Measurements from ENCODE around the gene GRK3. TPM values are rescaled to one million over a fixed set of nuclear protein-coding genes. Genes with fewer than 3 reads are reported as not detected.
"Not testable (repeated sequence)": the region's sequence is repeated elsewhere in the genome, so short reads cannot be mapped to it uniquely, and the experiment has no call there.

The GRK3 gene
- total RNA-seq, 1 donor from 2014 or later: 6.3 TPM

DNA sequence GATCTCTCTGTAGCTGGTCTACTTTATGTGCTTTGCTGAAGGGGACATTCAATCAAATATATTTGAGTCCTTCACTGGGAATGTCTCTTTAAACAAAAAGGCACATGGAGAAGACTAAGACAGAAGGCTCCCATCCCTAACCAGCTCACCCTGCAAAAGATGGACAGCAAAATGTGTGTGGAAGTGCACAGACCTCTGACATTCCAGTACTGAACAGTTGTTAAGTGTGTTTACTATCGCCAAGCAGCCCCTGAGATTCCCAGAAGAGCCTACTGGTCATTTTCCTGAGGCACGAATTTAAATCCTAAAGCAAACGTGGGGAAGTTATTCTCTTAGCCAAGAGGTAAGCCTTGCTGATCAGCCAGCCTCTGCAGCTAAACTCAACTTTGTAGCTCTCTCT, 50.3 kb downstream of the GRK3 start:
- not testable (repeated sequence) for H3K27me3 ChIP-seq (ENCODE audit: control insufficient read depth in 3 of 3, insufficient read depth in 3 of 3, low read length in 3 of 3); H3K9ac ChIP-seq (ENCODE audit: low read depth in 1 of 3, low read length in 3 of 3)

DNA sequence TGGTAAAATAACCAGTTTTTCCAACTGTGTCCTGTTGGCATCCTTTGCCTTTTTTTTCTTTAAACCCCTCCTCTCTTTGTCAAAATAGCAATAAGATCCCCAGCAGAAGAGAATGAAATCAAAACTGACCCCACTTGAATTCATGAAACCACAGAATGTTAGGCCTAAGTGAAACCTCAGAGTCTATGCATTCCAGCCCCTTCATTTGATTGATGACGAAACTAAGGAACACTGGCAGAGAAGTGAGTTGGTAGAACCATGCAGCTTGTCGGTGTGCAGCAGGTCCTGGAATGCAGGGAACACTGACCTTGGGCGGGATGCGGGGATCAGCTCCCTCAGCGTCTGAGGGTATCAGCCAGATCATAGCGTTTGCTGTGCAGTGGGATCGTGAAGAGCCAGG, 57.5 kb downstream of the GRK3 start:
- Histone ChIP-seq H3K9ac (ENCODE audit: low read depth in 1 of 3, low read length in 3 of 3) (no peak overlapping the region), H3K9me3 (ENCODE audit: control insufficient read depth in 3 of 3, low read length in 3 of 3) (no peaks in the 10 kb centered on the region)

More for the DNA sequence above, 50.3 kb downstream of the GRK3 start:
- H3K9me3 ChIP-seq (ENCODE audit: control insufficient read depth in 3 of 3, low read length in 3 of 3); H3K36me3 ChIP-seq (ENCODE audit: control insufficient read depth in 3 of 3, insufficient read depth in 3 of 3, low read length in 3 of 3); H3K27ac ChIP-seq (ENCODE audit: low read depth, low read length); H3K4me3 ChIP-seq (ENCODE audit: low read length in 3 of 3); H3K4me1 ChIP-seq (ENCODE audit: control insufficient read depth in 3 of 3, insufficient read depth in 3 of 3, low read length in 3 of 3): not testable (repeated sequence)

DNA sequence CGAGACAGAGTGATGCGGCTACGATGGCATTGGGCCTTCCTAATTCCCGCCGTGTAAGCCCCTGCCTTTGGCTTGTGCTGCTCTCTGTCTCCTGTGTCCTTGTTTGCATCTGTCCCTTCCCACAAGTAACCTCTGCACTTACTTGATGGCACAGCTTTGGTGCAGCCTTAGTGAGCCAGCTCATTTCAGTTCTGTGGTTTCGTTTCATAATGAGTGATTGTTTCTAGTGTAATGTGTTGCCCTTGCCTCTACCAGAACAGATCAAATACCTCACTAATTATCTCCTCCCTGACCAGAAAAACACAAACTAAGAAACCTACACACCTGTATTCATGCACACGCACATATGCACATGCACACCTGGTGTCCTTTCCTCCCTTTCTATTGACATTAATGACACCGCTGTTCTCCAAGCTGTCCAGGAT, 58.8 kb downstream of the GRK3 start:
- Histone ChIP-seq H3K27ac (ENCODE audit: low read depth, low read length) (no peak overlapping the region), H3K27me3 (ENCODE audit: control insufficient read depth in 3 of 3, insufficient read depth in 3 of 3, low read length in 3 of 3) (no peaks in the 10 kb centered on the region), H3K9ac (ENCODE audit: low read depth in 1 of 3, low read length in 3 of 3) (no peak overlapping the region), H3K36me3 (ENCODE audit: control insufficient read depth in 3 of 3, insufficient read depth in 3 of 3, low read length in 3 of 3) (no peaks in the 10 kb centered on the region), H3K4me3 (ENCODE audit: low read length in 3 of 3) (no peak overlapping the region), H3K9me3 (ENCODE audit: control insufficient read depth in 3 of 3, low read length in 3 of 3) (no peaks in the 10 kb centered on the region), H3K4me1 (ENCODE audit: control insufficient read depth in 3 of 3, insufficient read depth in 3 of 3, low read length in 3 of 3) (no peaks in the 10 kb centered on the region)

More for the DNA sequence above, 57.5 kb downstream of the GRK3 start:
- H3K27ac ChIP-seq (ENCODE audit: low read depth, low read length): no peak overlapping the region
- H3K4me1 ChIP-seq (ENCODE audit: control insufficient read depth in 3 of 3, insufficient read depth in 3 of 3, low read length in 3 of 3): no peaks in the 10 kb centered on the region
- H3K36me3 ChIP-seq (ENCODE audit: control insufficient read depth in 3 of 3, insufficient read depth in 3 of 3, low read length in 3 of 3): no peaks in the 10 kb centered on the region
- no peak overlapping the region for H3K4me3 ChIP-seq (ENCODE audit: low read length in 3 of 3)
- no peaks in the 10 kb centered on the region for H3K27me3 ChIP-seq (ENCODE audit: control insufficient read depth in 3 of 3, insufficient read depth in 3 of 3, low read length in 3 of 3)

DNA sequence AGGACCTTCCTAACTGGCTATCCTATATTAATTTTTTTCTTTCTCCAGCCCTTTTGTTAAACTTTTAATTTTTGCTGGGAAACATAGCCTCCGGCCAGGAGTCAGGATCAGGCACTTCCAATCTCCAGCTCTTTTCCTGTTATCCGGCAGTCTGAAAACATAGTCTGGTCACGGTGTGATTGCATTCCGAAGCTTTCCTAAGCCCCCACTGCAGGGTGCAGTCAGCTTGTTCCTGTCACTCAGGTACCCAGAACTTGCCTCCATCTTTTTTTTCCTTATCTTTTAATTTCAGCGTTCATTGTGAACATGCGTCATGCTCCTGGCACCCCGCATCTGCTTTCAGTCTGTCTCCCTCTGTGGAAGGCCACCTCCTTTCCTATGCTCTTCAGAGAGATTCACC, 59.4 kb downstream of the GRK3 start:
- Histone ChIP-seq H3K9me3 (ENCODE audit: control insufficient read depth in 3 of 3, low read length in 3 of 3) (no peaks in the 10 kb centered on the region), H3K27ac (ENCODE audit: low read depth, low read length) (no peak overlapping the region), H3K36me3 (ENCODE audit: control insufficient read depth in 3 of 3, insufficient read depth in 3 of 3, low read length in 3 of 3) (no peaks in the 10 kb centered on the region), H3K9ac (ENCODE audit: low read depth in 1 of 3, low read length in 3 of 3) (no peak overlapping the region), H3K4me1 (ENCODE audit: control insufficient read depth in 3 of 3, insufficient read depth in 3 of 3, low read length in 3 of 3) (no peaks in the 10 kb centered on the region), H3K27me3 (ENCODE audit: control insufficient read depth in 3 of 3, insufficient read depth in 3 of 3, low read length in 3 of 3) (no peaks in the 10 kb centered on the region), H3K4me3 (ENCODE audit: low read length in 3 of 3) (no peak overlapping the region)

DNA sequence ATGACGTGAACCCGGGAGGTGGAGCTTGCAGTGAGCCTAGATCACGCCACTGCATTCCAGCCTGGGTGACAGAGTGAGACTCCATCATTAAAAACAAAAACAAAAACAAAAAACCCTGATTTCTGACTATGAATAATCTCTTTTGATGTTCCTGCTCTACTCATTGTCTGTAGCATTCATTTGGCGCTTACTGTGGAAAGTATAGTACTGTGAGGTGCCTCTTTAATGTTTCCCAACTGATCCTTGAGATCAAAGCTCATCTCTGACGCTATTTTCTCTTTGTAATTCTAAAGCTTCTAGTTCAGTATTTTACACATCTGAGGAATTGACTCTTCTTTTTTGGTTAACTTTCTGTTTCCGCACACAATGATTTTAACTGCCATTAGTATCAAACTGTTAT, 60.0 kb downstream of the GRK3 start:
- H3K4me3 ChIP-seq (ENCODE audit: low read length in 3 of 3): no peak overlapping the region
- no peak overlapping the region for H3K9ac ChIP-seq (ENCODE audit: low read depth in 1 of 3, low read length in 3 of 3)
- no peaks in the 10 kb centered on the region for H3K36me3 ChIP-seq (ENCODE audit: control insufficient read depth in 3 of 3, insufficient read depth in 3 of 3, low read length in 3 of 3)
- H3K9me3 ChIP-seq (ENCODE audit: control insufficient read depth in 3 of 3, low read length in 3 of 3): no peaks in the 10 kb centered on the region
- H3K27me3 ChIP-seq (ENCODE audit: control insufficient read depth in 3 of 3, insufficient read depth in 3 of 3, low read length in 3 of 3): no peaks in the 10 kb centered on the region
- H3K27ac ChIP-seq (ENCODE audit: low read depth, low read length): no peak overlapping the region
- no peaks in the 10 kb centered on the region for H3K4me1 ChIP-seq (ENCODE audit: control insufficient read depth in 3 of 3, insufficient read depth in 3 of 3, low read length in 3 of 3)

DNA sequence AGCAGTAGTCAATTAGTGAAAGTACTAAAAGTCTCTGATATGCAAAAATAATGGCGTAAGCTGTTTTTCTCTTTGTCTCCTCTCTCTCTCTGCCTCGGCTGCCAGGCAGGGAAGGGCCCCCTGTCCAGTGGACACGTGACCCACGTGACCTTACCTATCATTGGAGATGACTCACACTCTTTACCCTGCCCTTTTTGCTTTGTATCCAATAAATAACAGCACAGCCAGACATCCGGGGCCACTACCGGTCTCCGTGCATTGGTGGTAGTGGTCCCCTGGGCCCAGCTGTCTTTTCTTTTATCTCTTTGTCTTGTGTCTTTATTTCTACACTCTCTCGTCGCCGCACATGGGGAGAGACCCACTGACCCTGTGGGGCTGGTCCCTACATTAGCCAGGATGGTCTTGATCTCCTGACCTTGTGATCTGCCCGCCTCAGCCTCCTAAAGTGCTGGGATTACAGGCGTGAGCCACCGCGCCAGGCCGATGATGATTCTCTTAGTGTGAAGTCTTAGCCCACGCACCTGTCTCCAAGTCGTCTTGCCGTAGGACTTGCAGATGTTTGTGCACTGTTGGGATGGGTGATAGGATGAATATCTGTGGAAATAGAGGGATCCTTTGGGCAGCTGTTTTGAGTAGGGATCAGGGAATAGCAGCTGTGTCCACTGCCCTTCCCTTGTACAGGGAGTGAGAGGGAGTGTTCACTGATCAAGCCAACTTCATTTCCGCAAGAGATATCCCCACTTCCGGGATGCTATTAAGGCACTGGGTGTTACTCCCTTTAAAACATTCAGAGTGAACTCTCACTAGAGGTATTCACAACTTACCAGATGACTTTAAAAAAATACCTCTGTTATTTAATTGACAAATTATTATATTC, 61.5 kb downstream of the GRK3 start:
- not testable (repeated sequence) for H3K36me3 ChIP-seq (ENCODE audit: control insufficient read depth in 3 of 3, insufficient read depth in 3 of 3, low read length in 3 of 3); H3K9ac ChIP-seq (ENCODE audit: low read depth in 1 of 3, low read length in 3 of 3); H3K4me1 ChIP-seq (ENCODE audit: control insufficient read depth in 3 of 3, insufficient read depth in 3 of 3, low read length in 3 of 3); H3K9me3 ChIP-seq (ENCODE audit: control insufficient read depth in 3 of 3, low read length in 3 of 3); H3K27ac ChIP-seq (ENCODE audit: low read depth, low read length); H3K4me3 ChIP-seq (ENCODE audit: low read length in 3 of 3); H3K27me3 ChIP-seq (ENCODE audit: control insufficient read depth in 3 of 3, insufficient read depth in 3 of 3, low read length in 3 of 3)

DNA sequence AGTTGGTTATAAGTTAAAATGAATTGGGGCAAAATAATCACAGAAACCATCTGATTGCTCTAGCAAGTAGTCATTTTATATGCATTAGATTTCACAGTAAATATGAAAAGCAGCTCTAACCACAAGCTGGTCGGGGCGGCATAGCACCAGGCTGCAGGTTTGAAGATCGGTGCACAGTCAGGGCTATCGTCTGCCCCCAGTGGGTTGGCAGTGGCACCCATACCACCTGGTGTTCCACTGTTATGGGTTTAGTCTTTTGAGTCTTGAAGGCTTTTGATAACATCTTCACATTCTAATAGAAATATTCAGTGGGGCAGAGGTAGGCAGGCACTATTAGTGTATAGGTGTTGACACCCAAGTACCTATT, 62.1 kb downstream of the GRK3 start:
- H3K27me3 ChIP-seq (ENCODE audit: control insufficient read depth in 3 of 3, insufficient read depth in 3 of 3, low read length in 3 of 3): no peaks in the 10 kb centered on the region
- no peak overlapping the region for H3K27ac ChIP-seq (ENCODE audit: low read depth, low read length)
- no peaks in the 10 kb centered on the region for H3K36me3 ChIP-seq (ENCODE audit: control insufficient read depth in 3 of 3, insufficient read depth in 3 of 3, low read length in 3 of 3)
- no peak overlapping the region for H3K9ac ChIP-seq (ENCODE audit: low read depth in 1 of 3, low read length in 3 of 3)
- no peaks in the 10 kb centered on the region for H3K9me3 ChIP-seq (ENCODE audit: control insufficient read depth in 3 of 3, low read length in 3 of 3)
- no peak overlapping the region for H3K4me3 ChIP-seq (ENCODE audit: low read length in 3 of 3)
- no peaks in the 10 kb centered on the region for H3K4me1 ChIP-seq (ENCODE audit: control insufficient read depth in 3 of 3, insufficient read depth in 3 of 3, low read length in 3 of 3)

DNA sequence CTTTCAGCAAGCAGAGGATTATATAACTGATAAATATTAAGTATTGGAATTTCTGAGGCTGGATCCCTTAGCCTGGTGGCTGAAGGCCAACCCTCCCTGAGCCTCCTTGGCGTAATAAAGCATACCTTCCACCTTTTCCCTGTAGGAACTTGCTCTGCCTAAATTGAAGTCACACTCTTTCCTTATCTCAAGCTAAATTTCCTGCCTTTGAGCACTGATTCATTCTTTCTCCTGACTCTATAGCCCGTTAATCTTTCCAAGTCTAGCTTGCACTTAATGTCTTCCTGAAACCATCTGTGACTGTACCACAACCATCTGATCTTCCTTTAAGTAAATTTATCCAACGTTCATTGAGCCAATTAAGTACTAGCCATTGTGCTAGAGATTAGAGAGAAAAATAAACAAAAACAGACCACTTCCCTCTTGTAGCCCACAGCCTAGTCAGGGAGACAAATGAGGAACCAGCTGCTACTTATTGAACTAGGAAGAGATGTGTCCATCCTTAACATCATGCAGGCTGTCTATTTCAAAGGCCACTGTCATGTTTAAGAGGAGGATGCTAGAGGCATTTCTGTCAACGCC, 62.9 kb downstream of the GRK3 start:
- Histone ChIP-seq H3K4me3 (ENCODE audit: low read length in 3 of 3) (no peak overlapping the region), H3K27ac (ENCODE audit: low read depth, low read length) (no peak overlapping the region), H3K27me3 (ENCODE audit: control insufficient read depth in 3 of 3, insufficient read depth in 3 of 3, low read length in 3 of 3) (no peaks in the 10 kb centered on the region), H3K9ac (ENCODE audit: low read depth in 1 of 3, low read length in 3 of 3) (no peak overlapping the region), H3K4me1 (ENCODE audit: control insufficient read depth in 3 of 3, insufficient read depth in 3 of 3, low read length in 3 of 3) (no peaks in the 10 kb centered on the region), H3K9me3 (ENCODE audit: control insufficient read depth in 3 of 3, low read length in 3 of 3) (no peaks in the 10 kb centered on the region), H3K36me3 (ENCODE audit: control insufficient read depth in 3 of 3, insufficient read depth in 3 of 3, low read length in 3 of 3) (no peaks in the 10 kb centered on the region)

DNA sequence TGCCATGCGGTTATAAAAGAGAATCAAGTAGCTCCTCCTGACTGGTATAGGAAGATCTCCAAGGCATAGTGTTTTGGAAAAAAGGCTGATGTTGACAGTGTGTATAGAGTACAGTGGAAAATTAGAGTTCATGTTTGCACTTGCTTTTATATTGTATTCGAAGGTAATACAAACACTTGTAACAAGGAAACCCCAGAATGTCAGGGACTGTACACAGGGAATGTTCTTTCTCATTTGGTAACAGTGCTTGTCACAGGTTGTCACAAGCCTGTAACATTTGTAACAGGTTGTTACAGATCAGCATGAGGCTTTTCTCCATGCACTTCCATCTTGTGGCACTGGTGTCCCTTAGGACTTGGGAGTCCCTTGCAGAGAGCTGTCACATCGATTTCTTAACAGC, 64.0 kb downstream of the GRK3 start:
- Histone ChIP-seq H3K27me3 (ENCODE audit: control insufficient read depth in 3 of 3, insufficient read depth in 3 of 3, low read length in 3 of 3) (no peaks in the 10 kb centered on the region), H3K36me3 (ENCODE audit: control insufficient read depth in 3 of 3, insufficient read depth in 3 of 3, low read length in 3 of 3) (no peaks in the 10 kb centered on the region), H3K9ac (ENCODE audit: low read depth in 1 of 3, low read length in 3 of 3) (no peak overlapping the region), H3K4me1 (ENCODE audit: control insufficient read depth in 3 of 3, insufficient read depth in 3 of 3, low read length in 3 of 3) (no peaks in the 10 kb centered on the region), H3K9me3 (ENCODE audit: control insufficient read depth in 3 of 3, low read length in 3 of 3) (no peaks in the 10 kb centered on the region), H3K4me3 (ENCODE audit: low read length in 3 of 3) (no peak overlapping the region), H3K27ac (ENCODE audit: low read depth, low read length) (no peak overlapping the region)

DNA sequence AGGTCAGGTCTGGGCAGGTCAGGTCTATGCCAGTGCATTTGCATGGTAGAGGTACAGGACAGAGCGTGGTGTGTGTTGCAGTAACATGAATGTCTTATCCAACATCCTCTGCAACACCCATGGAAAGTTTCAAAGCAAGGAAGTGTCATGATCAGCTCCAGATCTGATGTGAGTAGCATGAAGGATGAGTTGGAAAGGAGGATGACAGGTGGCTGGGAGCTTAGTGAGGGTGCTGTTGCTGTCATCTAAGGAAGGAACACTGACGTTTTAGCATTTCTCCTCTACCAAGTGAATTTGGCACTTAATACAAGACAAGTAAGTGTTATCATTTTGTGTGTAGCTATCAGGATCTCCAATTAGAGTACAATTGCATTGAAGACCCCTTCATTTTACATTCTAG, 65.1 kb downstream of the GRK3 start:
- Histone ChIP-seq H3K4me3 (ENCODE audit: low read length in 3 of 3) (no peak overlapping the region), H3K27ac (ENCODE audit: low read depth, low read length) (no peak overlapping the region), H3K4me1 (ENCODE audit: control insufficient read depth in 3 of 3, insufficient read depth in 3 of 3, low read length in 3 of 3) (no peaks in the 10 kb centered on the region), H3K9ac (ENCODE audit: low read depth in 1 of 3, low read length in 3 of 3) (no peak overlapping the region), H3K9me3 (ENCODE audit: control insufficient read depth in 3 of 3, low read length in 3 of 3) (no peaks in the 10 kb centered on the region), H3K36me3 (ENCODE audit: control insufficient read depth in 3 of 3, insufficient read depth in 3 of 3, low read length in 3 of 3) (no peaks in the 10 kb centered on the region), H3K27me3 (ENCODE audit: control insufficient read depth in 3 of 3, insufficient read depth in 3 of 3, low read length in 3 of 3) (no peaks in the 10 kb centered on the region)
